Esophagus (tissue), 2 donors: ENCODE results near the gene SLC37A3. TPM values are rescaled to one million over a fixed set of nuclear protein-coding genes. Genes with fewer than 3 reads are reported as not detected.

ENCODE experiments used
- H3K27ac ChIP-seq, 2 donors: one replicate each; pipeline ENCODE4 v1.5.1; 2013; ENCODE audit warnings: low read depth in 2 of 2, mild to moderate bottlenecking in 2 of 2, inconsistent platforms in 1 of 2, low read length in 1 of 2, moderate library complexity in 1 of 2
- H3K27me3 ChIP-seq, 2 donors: one replicate each; pipeline ENCODE4 v1.6.1; 2013; ENCODE audit warnings: low read length in 2 of 2, control low read depth in 1 of 2, mild to moderate bottlenecking in 1 of 2; ENCODE audit not compliant: insufficient read depth in 2 of 2, control insufficient read depth in 1 of 2
- H3K36me3 ChIP-seq, 2 donors: one replicate each; pipeline ENCODE4 v1.6.1; 2013; ENCODE audit warnings: low read length in 1 of 2; ENCODE audit not compliant: control insufficient read depth in 2 of 2, insufficient read depth in 2 of 2
- H3K4me1 ChIP-seq, 2 donors: one replicate each; pipeline ENCODE4 v1.6.1; 2013; ENCODE audit warnings: low read length in 1 of 2; ENCODE audit not compliant: control insufficient read depth in 2 of 2, insufficient read depth in 2 of 2
- H3K4me3 ChIP-seq, 2 donors: one replicate each; pipeline ENCODE4 v1.5.1; 2013; ENCODE audit warnings: low read length in 2 of 2, mild to moderate bottlenecking in 2 of 2, low read depth in 1 of 2, moderate library complexity in 1 of 2
- H3K9me3 ChIP-seq, 2 donors: one replicate each; pipeline ENCODE4 v1.6.1; 2013; ENCODE audit warnings: mild to moderate bottlenecking in 2 of 2, low read depth in 1 of 2, low read length in 1 of 2, moderate library complexity in 1 of 2; ENCODE audit not compliant: control insufficient read depth in 2 of 2, insufficient read depth in 1 of 2
- WGBS, 2 donors: extraction: QIAGEN DNeasy Blood & Tissue Kit; methylation state at CpG; one replicate each; pipeline ENCODE4 v1.1.7; 2013; 5-methylcytosine and 5-hydroxymethylcytosine counted together
- polyA plus RNA-seq, 2 donors: library from polyadenylated mRNA; stranded (reverse); fragments of 200-250 nt; gene quantifications; one replicate each; pipeline ENCODE4 v1.2.3, GENCODE V29; 2013
- donor health status: healthy with polysubstance abuse.
- donor health status: Bipolar disorder and iron deficiency.

SLC37A3 gene
- polyA plus RNA-seq, 2 donors: 11.7 to 13.4 TPM

GRCh38 chr7:140304191-140304799 is 94.0 kb downstream of the SLC37A3 start:
- no peaks in the 10 kb centered on the region for H3K36me3 ChIP-seq
- H3K4me1 ChIP-seq: no peaks in the 10 kb centered on the region
- WGBS, 2 donors: 81 to 89% methylated on average over 3 of the region's 3 CpGs
- H3K27me3 ChIP-seq: no peaks in the 10 kb centered on the region
- peaks cover 0 to 2% of the 10 kb centered on the region in 2 donors for H3K9me3 ChIP-seq
- no peak overlapping the region for H3K4me3 ChIP-seq
- H3K27ac ChIP-seq: no peak overlapping the region

- H3K4me1 ChIP-seq: no peaks in the 10 kb centered on the region
- no peaks in the 10 kb centered on the region for H3K36me3 ChIP-seq
- WGBS, 2 donors: 82 to 84% methylated on average over 13 of the region's 13 CpGs
- H3K9me3 ChIP-seq: peaks cover 0 to 2% of the 10 kb centered on the region in 2 donors
- H3K27ac ChIP-seq: no peak overlapping the region
- H3K4me3 ChIP-seq: no peak overlapping the region
- H3K27me3 ChIP-seq: no peaks in the 10 kb centered on the region
Observed at GRCh38 chr7:140300243-140301136, 97.8 kb downstream of the SLC37A3 start.

GRCh38 chr7:140298213-140298612 is 100.1 kb downstream of the SLC37A3 start:
- H3K9me3 ChIP-seq: peaks cover 0 to 2% of the 10 kb centered on the region in 2 donors
- H3K27me3 ChIP-seq: no peaks in the 10 kb centered on the region
- H3K4me3 ChIP-seq: no peak overlapping the region
- H3K4me1 ChIP-seq: no peaks in the 10 kb centered on the region
- WGBS, 2 donors: 87 to 91% methylated on average over 2 of the region's 2 CpGs
- no peaks in the 10 kb centered on the region for H3K36me3 ChIP-seq
- H3K27ac ChIP-seq: no peak overlapping the region

- peaks cover 0 to 2% of the 10 kb centered on the region in 2 donors for H3K9me3 ChIP-seq
Observed at GRCh38 chr7:140297192-140297591, 101.1 kb downstream of the SLC37A3 start.

DNA sequence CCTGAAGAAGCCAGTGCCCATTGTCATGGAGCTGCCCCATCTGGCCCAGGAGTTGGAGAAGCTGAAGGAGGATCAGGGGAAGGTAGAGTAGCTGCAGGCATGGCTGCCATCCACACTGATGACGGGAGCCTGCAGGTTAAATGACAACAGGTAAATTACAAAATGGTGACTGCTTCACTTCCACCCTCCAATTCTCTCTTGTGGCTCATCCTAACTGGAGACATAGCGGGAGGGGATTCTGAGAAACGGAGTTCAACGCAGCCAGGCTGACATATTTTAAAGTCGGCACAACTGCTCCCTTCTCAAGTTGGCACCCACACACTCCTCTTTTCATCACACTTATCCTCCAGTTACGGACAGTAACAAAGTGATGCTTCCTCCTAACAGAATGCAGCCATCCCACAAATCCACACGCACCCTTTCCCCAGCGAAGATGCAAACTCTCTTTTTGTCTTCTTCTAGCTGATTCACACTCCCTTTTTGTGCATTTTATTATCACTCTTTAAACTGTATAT is 103.0 kb downstream of the SLC37A3 start:
- H3K36me3 ChIP-seq: no peaks in the 10 kb centered on the region
- H3K27ac ChIP-seq: no peak overlapping the region
- WGBS, 2 donors: 95 to 96% methylated on average over 8 of the region's 8 CpGs
- H3K9me3 ChIP-seq: peaks cover 0 to 2% of the 10 kb centered on the region in 2 donors
- no peaks in the 10 kb centered on the region for H3K27me3 ChIP-seq
- no peak overlapping the region for H3K4me3 ChIP-seq
- no peaks in the 10 kb centered on the region for H3K4me1 ChIP-seq

More at GRCh38 chr7:140297192-140297591, 101.1 kb downstream of the SLC37A3 start:
- Histone ChIP-seq H3K27ac (no peak overlapping the region), H3K27me3 (no peaks in the 10 kb centered on the region), H3K36me3 (no peaks in the 10 kb centered on the region), H3K4me3 (no peak overlapping the region), H3K4me1 (no peaks in the 10 kb centered on the region)
- 95 to 96% methylated on average over 6 of the region's 6 CpGs for WGBS, 2 donors

GRCh38 chr7:140294454-140294853 is 103.9 kb downstream of the SLC37A3 start:
- Histone ChIP-seq H3K36me3 (no peaks in the 10 kb centered on the region), H3K27ac (no peak overlapping the region), H3K4me3 (no peak overlapping the region), H3K9me3 (peaks cover 0 to 2% of the 10 kb centered on the region in 2 donors), H3K4me1 (no peaks in the 10 kb centered on the region), H3K27me3 (no peaks in the 10 kb centered on the region)
- 93 to 98% methylated on average over 2 of the region's 2 CpGs for WGBS, 2 donors

DNA sequence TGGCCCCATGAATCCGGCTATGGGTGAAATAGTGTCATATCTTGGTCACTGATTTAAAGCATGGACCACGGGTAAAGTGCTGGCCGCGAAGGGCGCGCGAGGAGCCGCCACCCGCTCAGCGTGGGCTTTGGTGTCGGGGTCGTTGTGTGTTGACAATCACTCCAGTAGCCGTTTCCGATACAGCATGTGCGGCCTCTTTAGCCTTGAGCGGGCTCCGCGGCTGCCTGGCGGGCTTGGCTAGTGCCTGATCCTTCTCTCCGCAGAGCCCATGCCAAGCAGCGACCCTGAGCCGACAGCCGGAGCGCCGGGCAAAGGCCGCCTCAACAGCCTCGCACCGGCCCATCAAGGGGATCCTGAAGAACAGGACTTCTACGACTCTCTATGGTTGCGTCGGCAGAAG is 105.9 kb downstream of the SLC37A3 start:
- H3K9me3 ChIP-seq: no peaks in the 10 kb centered on the region
- 92% methylated on average over 31 of the region's 31 CpGs for WGBS, 2 donors
- H3K36me3 ChIP-seq: no peaks in the 10 kb centered on the region
- no peak overlapping the region for H3K4me3 ChIP-seq
- H3K4me1 ChIP-seq: no peaks in the 10 kb centered on the region
- H3K27me3 ChIP-seq: no peaks in the 10 kb centered on the region
- no peak overlapping the region for H3K27ac ChIP-seq

GRCh38 chr7:140289804-140290203 is 108.5 kb downstream of the SLC37A3 start:
- no peak overlapping the region for H3K27ac ChIP-seq
- WGBS, 2 donors: 90 to 95% methylated on average over 6 of the region's 6 CpGs
- H3K36me3 ChIP-seq: no peaks in the 10 kb centered on the region
- no peaks in the 10 kb centered on the region for H3K4me1 ChIP-seq
- H3K9me3 ChIP-seq: no peaks in the 10 kb centered on the region
- H3K4me3 ChIP-seq: no peak overlapping the region
- no peaks in the 10 kb centered on the region for H3K27me3 ChIP-seq

GRCh38 chr7:140287988-140288387 is 110.3 kb downstream of the SLC37A3 start:
- Histone ChIP-seq H3K27me3 (no peaks in the 10 kb centered on the region), H3K27ac (no peak overlapping the region), H3K36me3 (no peaks in the 10 kb centered on the region), H3K9me3 (peaks cover 3 to 8% of the 10 kb centered on the region in 2 donors), H3K4me1 (no peaks in the 10 kb centered on the region), H3K4me3 (no peak overlapping the region)
- 93 to 97% methylated on average over 3 of the region's 3 CpGs for WGBS, 2 donors
